Naive thymus-derived CD8-positive, alpha-beta T cell (primary cell): Measurements from ENCODE around the gene MIA3. TPM values are rescaled to one million over a fixed set of nuclear protein-coding genes. Genes with fewer than 3 reads are reported as not detected.

Source experiments
- ATAC-seq, 2 donors: fragments of 150-1000 bp; cut with Tn5 transposase in 1 of 2; sonication (Bioruptor Pico), chemical (Tn5 transposase) in 1 of 2; 1 replicate in 1 of 2; 2 replicates in 1 of 2; pipeline ENCODE4 v1.10.0; 2021; ENCODE audit warnings: mild to moderate bottlenecking in 2 of 2, moderate library complexity in 2 of 2
- POLR2A ChIA-PET: fragments of 350-600 bp; sonication (Branson Sonifier 250); formaldehyde crosslinking; loops from one replicate; lab custom pipeline; 2021; ENCODE audit warnings: antibody characterized with exemption; lab: Charles Lee
- DNase-seq, 10 donors: peaks; one replicate each; pipeline versions ENCODE4 v3.0.0 to v3.0.0-alpha.2; 2020 to 2022
- H3K27ac Mint-ChIP-seq, 10 donors: one replicate each; pipeline ENCODE4 v1.8.0; 2020 to 2022; ENCODE audit warnings: mild to moderate bottlenecking in 10 of 10, mixed read lengths in 10 of 10, moderate library complexity in 4 of 10, inconsistent platforms in 1 of 10
- H3K27me3 Mint-ChIP-seq, 5 donors: one replicate each; pipeline ENCODE4 v1.8.0; 2021 to 2022; ENCODE audit warnings: mixed read lengths in 5 of 5
- H3K36me3 Mint-ChIP-seq, 3 donors: one replicate each; pipeline ENCODE4 v1.8.0; 2020 to 2022; ENCODE audit warnings: mixed read lengths in 3 of 3, mild to moderate bottlenecking in 2 of 3, inconsistent platforms in 1 of 3
- H3K4me1 Mint-ChIP-seq, 4 donors: one replicate each; pipeline ENCODE4 v1.8.0; 2021 to 2022; ENCODE audit warnings: mixed read lengths in 4 of 4
- H3K4me3 Mint-ChIP-seq, 10 donors: one replicate each; pipeline ENCODE4 v1.8.0; 2020 to 2022; ENCODE audit warnings: mild to moderate bottlenecking in 10 of 10, mixed read lengths in 10 of 10, moderate library complexity in 6 of 10, inconsistent platforms in 1 of 10
- H3K9me3 Mint-ChIP-seq, 9 donors: one replicate each; pipeline ENCODE4 v1.8.0; 2020 to 2022; ENCODE audit warnings: mixed read lengths in 9 of 9, mild to moderate bottlenecking in 3 of 9, inconsistent platforms in 1 of 9, moderate library complexity in 1 of 9
- polyA plus RNA-seq, 3 donors: library from polyadenylated mRNA; unstranded; fragments of 300-500 nt; fragmentation: Illumina TruSeq; gene quantifications; one replicate each; pipeline ENCODE4 v1.2.3, GENCODE V29; 2021
- total RNA-seq, 8 experiments: library from RNA in 2 of 8; stranded (reverse) in 2 of 8; gene quantifications; one replicate each; pipeline ENCODE4 v1.2.3 and lab custom pipeline; 2021 to 2026

The MIA3 gene
- total and polyA plus RNA-seq, 5 experiments from 2014 or later = 36.7 to 103 (median 65.0) TPM

DNA sequence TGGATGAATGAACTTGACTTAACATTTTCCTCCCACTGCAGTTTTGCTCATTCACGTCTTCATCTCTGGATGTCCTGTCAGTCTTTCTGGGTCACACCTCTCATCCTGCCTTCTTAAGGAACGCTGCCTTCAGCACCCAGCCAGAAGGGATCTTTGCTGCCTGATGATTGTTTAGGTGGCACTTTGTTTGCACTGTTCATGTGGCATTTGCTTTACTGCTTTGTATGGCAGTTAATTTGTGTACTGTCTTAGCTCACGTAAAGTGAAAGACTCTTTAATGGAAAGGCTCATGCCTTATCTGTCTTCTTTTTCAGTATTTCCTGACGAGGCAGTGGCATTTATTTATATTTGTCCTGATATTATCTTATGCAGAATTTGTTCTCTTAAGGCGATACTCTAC is 4.9 kb downstream of the MIA3 start:
- H3K27me3 Mint-ChIP-seq = no peaks in the 10 kb centered on the region
- H3K36me3 Mint-ChIP-seq = peaks cover 0 to 68% (median 10%) of the 10 kb centered on the region in 3 donors
- DNase-seq (no peak), ATAC-seq (no peak)
- POLR2A ChIA-PET = interaction anchor here (1.6 kb wide), 1 partner anchor 21 kb away, joined by 4 read pairs; no protein-coding TSS in a partner anchor
- H3K9me3 Mint-ChIP-seq = no peaks in the 10 kb centered on the region
- no peak overlapping the region for H3K4me3 Mint-ChIP-seq
- H3K4me1 Mint-ChIP-seq = peaks cover 21 to 31% (median 28%) of the 10 kb centered on the region in 4 donors
- peak overlapping the region in 1 of 10 donors; percentile 88 for H3K27ac Mint-ChIP-seq

GRCh38 chr1:222623458-222623857 is 5.6 kb downstream of the MIA3 start:
- no peaks in the 10 kb centered on the region for H3K27me3 Mint-ChIP-seq
- peak overlapping the region in 1 of 10 donors; percentile 36 for H3K27ac Mint-ChIP-seq
- POLR2A ChIA-PET = no interaction called here
- no peak overlapping the region for H3K4me3 Mint-ChIP-seq
- H3K9me3 Mint-ChIP-seq = no peaks in the 10 kb centered on the region
- H3K36me3 Mint-ChIP-seq = peaks cover 6 to 75% (median 16%) of the 10 kb centered on the region in 3 donors
- ATAC-seq = no peak
- no peak for DNase-seq
- peaks cover 21 to 31% (median 28%) of the 10 kb centered on the region in 4 donors for H3K4me1 Mint-ChIP-seq

DNA sequence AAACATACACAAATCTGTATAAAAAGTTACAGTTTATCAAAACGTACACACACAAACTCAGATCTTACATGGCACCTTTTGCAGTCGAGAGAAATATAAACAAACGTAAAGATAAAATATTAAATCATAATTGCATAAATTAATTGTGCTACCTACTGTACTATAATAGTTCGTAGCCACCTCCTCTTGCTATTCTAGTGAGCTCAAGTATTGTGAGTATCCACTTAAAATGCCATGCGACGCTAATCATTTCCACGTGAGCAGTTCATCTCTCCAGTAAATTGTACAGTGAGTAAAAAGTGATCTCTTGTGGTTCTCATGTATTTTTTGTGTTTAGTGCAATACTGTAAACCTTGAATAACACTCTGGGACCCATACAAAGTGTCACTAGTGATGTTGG is 6.3 kb downstream of the MIA3 start:
- no peaks in the 10 kb centered on the region for H3K27me3 Mint-ChIP-seq
- ATAC-seq (no peak), DNase-seq (no peak)
- no peak overlapping the region for H3K4me3 Mint-ChIP-seq
- POLR2A ChIA-PET = no interaction called here
- H3K36me3 Mint-ChIP-seq = peaks cover 8 to 82% (median 22%) of the 10 kb centered on the region in 3 donors
- no peaks in the 10 kb centered on the region for H3K9me3 Mint-ChIP-seq
- H3K27ac Mint-ChIP-seq = no peak overlapping the region
- peaks cover 19 to 25% (median 21%) of the 10 kb centered on the region in 4 donors for H3K4me1 Mint-ChIP-seq

GRCh38 chr1:222627232-222627631 is 9.3 kb downstream of the MIA3 start:
- Mint-ChIP-seq H3K9me3 (no peaks in the 10 kb centered on the region), H3K4me3 (peak overlapping the region in 1 of 10 donors; percentile 20), H3K36me3 (peaks cover 8 to 95% (median 28%) of the 10 kb centered on the region in 3 donors), H3K27me3 (no peaks in the 10 kb centered on the region), H3K4me1 (peaks cover 0 to 6% (median 3%) of the 10 kb centered on the region in 4 donors), H3K27ac (no peak overlapping the region)
- ATAC-seq (no peak), DNase-seq (no peak)
- POLR2A ChIA-PET = no interaction called here

- Mint-ChIP-seq H3K4me1 (peaks cover 10 to 18% (median 15%) of the 10 kb centered on the region in 4 donors), H3K9me3 (no peaks in the 10 kb centered on the region), H3K27me3 (no peaks in the 10 kb centered on the region), H3K36me3 (peaks cover 8 to 88% (median 27%) of the 10 kb centered on the region in 3 donors), H3K4me3 (no peak overlapping the region), H3K27ac (peak overlapping the region in 2 of 10 donors; percentile 9 to 39)
- DNase-seq = no peak
- no peak for ATAC-seq
- POLR2A ChIA-PET = interaction anchor here (0.6 kb wide), 1 partner anchor 106 kb away, joined by 3 read pairs; no protein-coding TSS in a partner anchor
These were observed 12.1 kb downstream of the MIA3 start for GRCh38 chr1:222629921-222630535.

- H3K27me3 Mint-ChIP-seq = no peaks in the 10 kb centered on the region
- H3K36me3 Mint-ChIP-seq = peaks cover 8 to 84% (median 21%) of the 10 kb centered on the region in 3 donors
- H3K4me1 Mint-ChIP-seq = peaks cover 10 to 18% (median 15%) of the 10 kb centered on the region in 4 donors
- ATAC-seq (no peak), DNase-seq (no peak)
- H3K9me3 Mint-ChIP-seq = no peaks in the 10 kb centered on the region
- H3K4me3 Mint-ChIP-seq = no peak overlapping the region
- peak overlapping the region in 4 of 10 donors; percentile 44 to 70 (median 58) for H3K27ac Mint-ChIP-seq
- POLR2A ChIA-PET = no interaction called here
These were observed 13.8 kb downstream of the MIA3 start for GRCh38 chr1:222631611-222632208.

DNA sequence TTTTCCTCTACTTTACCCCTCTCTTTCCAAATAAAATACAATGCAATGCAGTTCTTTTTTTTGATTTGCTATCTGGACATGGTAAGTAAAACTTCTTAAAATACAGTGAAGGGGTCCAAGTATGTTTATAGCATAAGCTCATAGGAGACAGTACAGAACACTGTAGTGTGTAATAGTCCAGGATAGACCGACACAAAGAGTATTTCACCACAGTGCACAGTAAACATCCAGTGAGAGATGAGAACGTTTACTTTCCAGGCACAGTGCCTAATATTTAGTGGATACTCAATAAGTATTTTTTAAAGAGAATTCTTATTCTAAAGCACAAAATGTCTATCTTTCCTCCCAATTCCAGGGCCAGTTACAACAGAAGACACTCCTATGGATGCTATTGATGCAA is 14.9 kb downstream of the MIA3 start:
- H3K4me1 Mint-ChIP-seq = peaks cover 10 to 18% (median 15%) of the 10 kb centered on the region in 4 donors
- H3K9me3 Mint-ChIP-seq = no peaks in the 10 kb centered on the region
- DNase-seq = no peak
- ATAC-seq = no peak
- POLR2A ChIA-PET = interaction anchor here (0.7 to 2.5 kb wide), 3 partner anchors 57 to 168 kb away, joined by 3 to 13 read pairs (median 12); partner anchors contain the start of genes AIDA and BROX
- peak overlapping the region in 4 of 10 donors; percentile 27 to 90 (median 66) for H3K27ac Mint-ChIP-seq
- no peak overlapping the region for H3K4me3 Mint-ChIP-seq
- no peaks in the 10 kb centered on the region for H3K27me3 Mint-ChIP-seq
- H3K36me3 Mint-ChIP-seq = peaks cover 8 to 84% (median 25%) of the 10 kb centered on the region in 3 donors

DNA sequence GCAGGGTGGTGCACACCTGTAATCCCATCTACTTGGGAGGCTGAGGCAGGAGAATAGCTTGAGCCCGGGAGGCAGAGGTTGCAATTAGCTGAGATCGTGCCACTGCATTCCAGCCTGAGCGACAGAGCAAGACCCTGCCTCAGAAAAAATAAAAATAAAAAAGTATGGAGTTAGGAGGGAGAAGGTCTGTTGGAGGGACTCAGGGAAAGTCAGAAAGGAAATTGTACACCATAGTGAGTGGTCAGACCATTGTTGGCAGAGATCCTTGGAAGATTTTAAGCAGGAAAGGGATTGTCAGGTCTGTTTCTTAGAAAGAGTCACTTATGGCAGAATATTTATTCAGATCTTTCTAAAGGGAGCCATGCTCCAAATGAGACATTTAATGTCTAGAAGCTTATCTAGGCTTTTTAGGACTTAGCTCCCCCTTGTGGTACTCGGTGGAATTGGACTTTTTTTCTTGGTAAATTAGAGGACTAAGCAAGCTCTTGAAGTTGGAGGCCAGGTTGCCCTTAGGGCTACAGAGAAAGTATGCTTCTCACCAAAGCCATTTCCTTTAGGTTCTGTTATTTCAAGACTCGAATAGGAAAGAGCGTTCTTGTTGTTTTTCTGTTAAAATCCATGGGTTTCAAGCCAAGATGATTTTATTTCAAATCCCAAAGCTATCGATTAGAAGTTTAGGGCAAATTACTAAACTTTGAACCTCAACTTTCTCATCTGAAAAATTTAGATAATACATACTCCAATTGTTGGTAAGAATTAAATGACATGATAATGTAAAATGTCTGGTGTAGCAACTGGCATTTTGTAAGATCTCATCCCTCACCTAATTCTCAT is 16.5 kb downstream of the MIA3 start:
- DNase-seq (peak; percentile 17 to 84 (median 76)), ATAC-seq (peak; percentile 92 to 94)
- peak overlapping the region in 8 of 10 donors; percentile 2 to 87 (median 68) for H3K27ac Mint-ChIP-seq
- H3K4me3 Mint-ChIP-seq = no peak overlapping the region
- H3K4me1 Mint-ChIP-seq = peaks cover 7 to 18% (median 14%) of the 10 kb centered on the region in 4 donors
- POLR2A ChIA-PET = interaction anchor here (0.7 to 2.5 kb wide), 6 partner anchors 10 to 169 kb away, joined by 3 to 13 read pairs (median 6); partner anchors contain the start of genes AIDA, BROX, MIA3 and TAF1A
- peaks cover 0 to 84% (median 14%) of the 10 kb centered on the region in 3 donors for H3K36me3 Mint-ChIP-seq
- H3K9me3 Mint-ChIP-seq = no peaks in the 10 kb centered on the region
- H3K27me3 Mint-ChIP-seq = no peaks in the 10 kb centered on the region

DNA sequence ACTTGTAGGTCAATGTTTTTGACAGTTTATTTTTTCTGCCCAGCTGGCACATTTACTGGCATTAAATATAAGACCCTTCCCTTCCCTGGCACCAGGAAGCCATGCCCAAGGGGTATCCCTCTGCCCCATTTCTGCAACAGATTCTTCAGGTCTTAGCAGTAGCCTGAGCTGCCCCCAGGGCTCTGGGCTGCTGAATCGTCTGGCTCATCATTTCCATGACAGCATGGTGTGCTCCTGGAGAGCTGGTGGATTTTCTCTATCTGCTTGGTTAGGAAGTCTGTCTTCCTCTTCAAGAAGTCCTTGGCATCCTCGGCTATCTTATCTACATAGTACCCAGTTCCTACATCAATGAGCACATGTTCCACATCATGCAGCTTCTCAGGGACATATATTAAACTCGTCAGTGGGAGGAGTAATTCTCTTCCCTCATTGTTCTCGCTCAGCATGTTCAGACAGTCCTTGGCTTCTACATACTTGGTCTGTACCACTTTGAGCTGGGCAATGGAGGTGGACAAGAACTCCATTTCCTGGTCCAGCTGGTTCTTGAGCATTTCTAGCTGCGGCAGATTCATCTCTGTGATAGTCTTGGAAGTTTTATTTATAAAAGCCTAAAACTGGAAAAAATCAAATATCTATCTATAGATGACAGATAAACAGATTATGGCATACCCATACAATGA is 23.5 kb downstream of the MIA3 start:
- POLR2A ChIA-PET = no interaction called here
- ATAC-seq (no peak), DNase-seq (no peak)
- H3K36me3 Mint-ChIP-seq = peaks cover 3 to 46% (median 12%) of the 10 kb centered on the region in 3 donors
- peak overlapping the region in 3 of 10 donors; percentile 5 to 98 (median 16) for H3K4me3 Mint-ChIP-seq
- no peaks in the 10 kb centered on the region for H3K27me3 Mint-ChIP-seq
- H3K27ac Mint-ChIP-seq = peak overlapping the region in 2 of 10 donors; percentile 40 to 77
- H3K4me1 Mint-ChIP-seq = peaks cover 5 to 30% (median 24%) of the 10 kb centered on the region in 4 donors
- H3K9me3 Mint-ChIP-seq = no peaks in the 10 kb centered on the region

DNA sequence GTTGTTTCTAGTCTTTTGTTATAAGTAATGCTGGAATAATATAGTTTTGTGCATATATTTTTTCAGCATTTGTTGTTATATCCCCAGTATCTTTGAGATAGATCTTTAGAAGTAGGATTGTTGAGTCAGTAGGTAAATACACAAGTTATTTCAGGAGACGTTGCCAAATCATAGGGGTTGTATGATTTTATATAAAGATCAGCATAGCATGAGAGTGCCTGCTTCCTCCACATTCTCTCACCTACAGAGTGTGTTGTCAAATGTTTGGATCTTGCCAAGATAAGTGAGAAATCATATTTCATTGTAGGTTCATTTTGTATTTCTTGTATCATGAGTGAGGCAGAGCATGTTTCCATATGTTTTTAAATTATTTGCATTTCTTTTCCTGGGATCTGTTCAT is 24.6 kb downstream of the MIA3 start:
- no peak for DNase-seq
- no peak for ATAC-seq
- peak overlapping the region in 7 of 10 donors; percentile 12 to 98 (median 47) for H3K4me3 Mint-ChIP-seq
- peaks cover 5 to 38% (median 27%) of the 10 kb centered on the region in 4 donors for H3K4me1 Mint-ChIP-seq
- POLR2A ChIA-PET = interaction anchor here (2.0 to 3.6 kb wide), 2 partner anchors 69 to 71 kb away, joined by 9 to 55 read pairs; partner anchors contain the start of genes AIDA and BROX
- peaks cover 3 to 43% (median 9%) of the 10 kb centered on the region in 3 donors for H3K36me3 Mint-ChIP-seq
- peak overlapping the region in 8 of 10 donors; percentile 34 to 100 (median 70) for H3K27ac Mint-ChIP-seq
- no peaks in the 10 kb centered on the region for H3K27me3 Mint-ChIP-seq
- no peaks in the 10 kb centered on the region for H3K9me3 Mint-ChIP-seq

DNA sequence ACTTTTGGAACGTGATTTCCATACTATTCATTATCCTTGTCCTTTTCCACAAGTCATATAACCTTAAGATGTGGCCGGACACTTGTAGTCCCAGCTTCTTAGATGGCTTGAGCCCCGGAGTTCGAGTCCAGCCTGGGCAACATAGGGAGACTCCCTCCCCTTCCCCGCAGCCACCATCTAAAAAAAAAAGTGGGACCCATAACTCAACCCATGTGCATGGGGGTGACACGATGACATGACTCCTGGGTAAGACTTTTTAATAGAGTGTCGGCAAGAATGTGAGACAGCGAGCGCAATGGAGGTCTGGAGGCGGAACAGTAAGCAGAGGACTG is 25.7 kb downstream of the MIA3 start:
- Mint-ChIP-seq H3K27ac (peak overlapping the region; percentile 92 to 100 (median 99)), H3K4me3 (peak overlapping the region; percentile 83 to 100 (median 96)), H3K9me3 (no peaks in the 10 kb centered on the region), H3K27me3 (no peaks in the 10 kb centered on the region), H3K36me3 (peaks cover 3 to 38% (median 11%) of the 10 kb centered on the region in 3 donors), H3K4me1 (peaks cover 5 to 44% (median 34%) of the 10 kb centered on the region in 4 donors)
- POLR2A ChIA-PET = interaction anchor here (1.0 to 3.6 kb wide), 10 partner anchors 9 to 180 kb away, joined by 3 to 55 read pairs (median 6); partner anchors contain the start of genes AIDA, BROX, MIA3 and TAF1A
- ATAC-seq = peak in 1 of 2 donors; percentile 47
- peak in 1 of 10 donors; percentile 37 for DNase-seq
